HG02973 (cell line): Measurements from ENCODE around the gene MACROH2A1.
"Not testable (repeated sequence)": the region's sequence is repeated elsewhere in the genome, so short reads cannot be mapped to it uniquely, and the experiment has no call there.

Source experiments
- ATAC-seq: cut with Tn5 transposase; IDR thresholded peaks from one replicate; pipeline ENCODE4 v1.9.1; 2021; ENCODE audit warnings: moderate library complexity; ENCODE audit not compliant: unreplicated experiment

The MACROH2A1 gene

GRCh38 chr5:135379046-135379654, 19.9 kb downstream of the MACROH2A1 start:
- ATAC-seq = no peak

GRCh38 chr5:135377751-135378680, 21.0 kb downstream of the MACROH2A1 start:
- no peak for ATAC-seq

- peak; percentile 72 for ATAC-seq
These were observed 21.9 kb downstream of the MACROH2A1 start for GRCh38 chr5:135376961-135377624.

- no peak for ATAC-seq
These were observed 23.8 kb downstream of the MACROH2A1 start for GRCh38 chr5:135375040-135375793.

- ATAC-seq = no peak
These were observed 25.1 kb downstream of the MACROH2A1 start for GRCh38 chr5:135373736-135374515.

GRCh38 chr5:135372654-135373381, 26.2 kb downstream of the MACROH2A1 start:
- ATAC-seq = no peak

- no peak for ATAC-seq
These were observed 27.3 kb downstream of the MACROH2A1 start for GRCh38 chr5:135371622-135372232.

- ATAC-seq = no peak
These were observed 29.1 kb downstream of the MACROH2A1 start for GRCh38 chr5:135369952-135370351.

- no peak for ATAC-seq
These were observed 31.5 kb downstream of the MACROH2A1 start for GRCh38 chr5:135367554-135367953.

- ATAC-seq = no peak
These were observed 32.0 kb downstream of the MACROH2A1 start for GRCh38 chr5:135367076-135367475.

- no peak for ATAC-seq
These were observed 33.8 kb downstream of the MACROH2A1 start for GRCh38 chr5:135365281-135365680.

GRCh38 chr5:135364421-135365262, 34.4 kb downstream of the MACROH2A1 start:
- no peak for ATAC-seq

- not testable (repeated sequence) for ATAC-seq
These were observed 35.7 kb downstream of the MACROH2A1 start for GRCh38 chr5:135363342-135363741.

- no peak for ATAC-seq
These were observed 36.9 kb downstream of the MACROH2A1 start for GRCh38 chr5:135362102-135362501.

GRCh38 chr5:135360278-135361274, 38.5 kb downstream of the MACROH2A1 start:
- ATAC-seq = no peak

GRCh38 chr5:135359374-135360165, 39.5 kb downstream of the MACROH2A1 start:
- ATAC-seq = no peak
